ENCODE results near the gene SMCHD1.

The SMCHD1 gene

DNA sequence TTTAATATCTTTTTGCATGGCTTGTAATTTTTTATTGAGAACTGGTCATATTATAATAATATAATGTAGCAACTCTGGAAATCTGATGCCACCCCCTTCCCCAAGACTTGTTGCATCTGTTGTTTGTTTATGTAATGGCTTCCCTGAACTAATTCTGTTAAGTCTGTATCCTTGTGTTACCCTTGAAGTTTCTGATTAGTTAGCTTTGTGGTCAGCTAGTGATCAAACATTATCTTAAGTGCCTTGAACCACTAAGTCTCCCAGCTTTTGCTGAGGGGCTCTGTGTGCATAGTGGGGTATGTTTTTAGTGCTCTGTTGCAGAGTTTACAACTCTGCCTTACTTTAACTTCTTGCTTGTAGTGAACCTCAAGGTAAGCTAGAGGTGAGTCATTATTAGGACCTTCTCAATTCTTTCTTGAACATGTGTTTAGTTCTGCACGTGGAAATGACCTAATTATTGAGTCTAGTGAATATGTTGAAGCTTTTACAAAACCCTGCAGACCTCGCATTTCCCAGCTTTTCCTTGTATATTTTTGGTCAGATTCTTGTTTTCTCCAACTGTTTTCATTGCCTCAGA lies 24.8 kb downstream of the SMCHD1 start:
- no peak for DNase-seq
- Mint-ChIP-seq H3K4me3 (no peak overlapping the region), H3K4me1 (peaks cover 47% of the 10 kb centered on the region)

DNA sequence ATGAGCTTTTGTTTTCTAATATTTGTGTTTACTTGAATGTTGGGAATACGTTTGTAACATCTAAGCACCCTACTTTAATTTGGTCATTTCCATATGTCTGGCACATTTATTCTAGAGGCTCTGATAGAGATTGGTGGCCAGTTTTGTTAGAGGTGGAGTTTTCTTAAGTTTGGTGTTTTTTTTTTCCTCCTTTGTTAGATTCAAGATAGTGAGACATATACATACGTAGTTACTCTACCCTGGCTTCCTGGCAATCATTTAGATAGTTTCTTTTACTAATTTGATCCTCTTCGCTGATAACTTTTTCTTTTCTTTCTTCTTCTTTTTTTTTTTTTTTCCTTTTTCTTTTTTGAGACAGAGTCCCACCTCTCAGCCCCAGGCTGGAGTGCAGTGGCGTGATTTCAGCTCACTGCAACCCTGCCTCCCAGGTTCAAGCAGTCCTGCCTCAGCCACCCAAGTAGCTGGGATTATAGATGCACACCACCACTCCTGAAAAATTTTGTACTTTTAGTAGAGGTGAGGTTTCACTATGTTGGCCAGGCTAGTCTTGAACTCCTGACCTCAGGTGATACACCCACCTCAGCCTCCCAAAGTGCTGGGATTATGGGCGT lies 26.6 kb downstream of the SMCHD1 start:
- H3K9me3 Mint-ChIP-seq: peaks cover 12% of the 10 kb centered on the region
- no peak overlapping the region for H3K4me3 Mint-ChIP-seq
- ATAC-seq: no peak
- peak overlapping the region; percentile 78 for H3K27ac Mint-ChIP-seq
- H3K27me3 Mint-ChIP-seq: no peaks in the 10 kb centered on the region
- H3K36me3 Mint-ChIP-seq (ENCODE audit: low read depth): peaks cover 70% of the 10 kb centered on the region
- peaks cover 55% of the 10 kb centered on the region for H3K4me1 Mint-ChIP-seq
- no peak for DNase-seq

More for the DNA sequence above, 24.8 kb downstream of the SMCHD1 start:
- H3K36me3 Mint-ChIP-seq (ENCODE audit: low read depth): peaks cover 66% of the 10 kb centered on the region
- H3K27me3 Mint-ChIP-seq: no peaks in the 10 kb centered on the region
- H3K27ac Mint-ChIP-seq: peak overlapping the region; percentile 2
- H3K9me3 Mint-ChIP-seq: no peaks in the 10 kb centered on the region
- no peak for ATAC-seq

DNA sequence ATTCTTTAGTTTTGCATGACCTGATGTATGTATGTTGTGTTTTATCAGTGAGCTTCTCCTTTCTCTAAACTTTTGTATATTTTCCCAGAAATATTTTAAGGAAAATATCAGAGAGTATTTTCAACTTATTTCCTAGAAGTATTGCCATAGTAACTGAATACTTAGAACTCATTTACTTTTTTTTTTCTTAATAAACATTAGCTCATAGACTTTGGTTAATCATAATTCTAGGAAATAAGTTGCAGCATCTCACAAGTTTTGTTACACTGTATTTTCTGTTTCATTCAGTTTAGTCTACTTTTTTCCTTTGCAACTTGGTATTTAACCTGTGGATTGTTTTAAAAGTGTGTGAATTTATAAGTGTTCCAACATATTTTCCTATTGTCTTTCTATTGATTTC lies 27.5 kb downstream of the SMCHD1 start:
- DNase-seq (no peak), ATAC-seq (peak; percentile 49)
- Mint-ChIP-seq H3K36me3 (ENCODE audit: low read depth) (peaks cover 73% of the 10 kb centered on the region), H3K27ac (peak overlapping the region; percentile 76), H3K4me3 (peak overlapping the region; percentile 8), H3K4me1 (peaks cover 63% of the 10 kb centered on the region), H3K9me3 (peaks cover 19% of the 10 kb centered on the region), H3K27me3 (no peaks in the 10 kb centered on the region)

DNA sequence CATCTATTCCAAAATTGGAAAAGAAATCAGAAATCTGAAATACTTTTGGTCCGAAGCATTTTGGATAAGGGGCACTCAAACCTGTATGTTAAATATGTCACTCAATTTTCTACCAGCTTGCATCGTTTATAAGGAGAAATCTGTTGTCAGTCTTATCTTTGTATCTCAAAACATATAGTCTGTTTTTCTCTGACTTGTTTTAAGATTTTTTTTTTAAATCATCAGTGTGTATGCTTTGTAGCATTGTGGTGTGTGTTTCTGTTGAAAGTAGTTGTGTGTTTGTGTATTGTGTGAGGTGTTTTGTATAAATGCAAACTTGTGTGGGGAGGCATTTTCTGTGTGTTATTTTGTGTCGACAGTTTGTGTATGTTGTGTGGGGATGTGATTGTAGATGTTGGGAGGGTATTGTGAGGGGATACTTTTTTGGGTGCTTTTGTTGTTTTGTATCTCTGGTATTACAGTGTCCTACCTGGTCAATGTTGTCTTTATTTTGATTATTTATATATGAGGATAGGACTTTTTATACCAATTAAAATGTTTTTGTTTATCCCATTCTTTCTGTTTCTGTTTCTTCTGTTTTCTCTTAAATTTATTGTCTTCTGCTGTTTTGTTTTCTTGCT lies 30.9 kb downstream of the SMCHD1 start:
- H3K4me3 Mint-ChIP-seq: no peak overlapping the region
- no peaks in the 10 kb centered on the region for H3K27me3 Mint-ChIP-seq
- peaks cover 19% of the 10 kb centered on the region for H3K9me3 Mint-ChIP-seq
- H3K4me1 Mint-ChIP-seq: peaks cover 66% of the 10 kb centered on the region
- no peak for ATAC-seq
- no peak for DNase-seq
- H3K36me3 Mint-ChIP-seq (ENCODE audit: low read depth): peaks cover 71% of the 10 kb centered on the region
- H3K27ac Mint-ChIP-seq: peak overlapping the region; percentile 66

GRCh38 chr18:2687390-2688001 lies 32.0 kb downstream of the SMCHD1 start:
- Mint-ChIP-seq H3K4me1 (peaks cover 59% of the 10 kb centered on the region), H3K27ac (peak overlapping the region; percentile 92), H3K27me3 (no peaks in the 10 kb centered on the region), H3K36me3 (ENCODE audit: low read depth) (peaks cover 76% of the 10 kb centered on the region), H3K9me3 (peaks cover 19% of the 10 kb centered on the region), H3K4me3 (peak overlapping the region; percentile 52)
- no peak for ATAC-seq
- DNase-seq: no peak

- Mint-ChIP-seq H3K36me3 (ENCODE audit: low read depth) (peaks cover 70% of the 10 kb centered on the region), H3K4me3 (no peak overlapping the region), H3K4me1 (peaks cover 26% of the 10 kb centered on the region), H3K9me3 (peaks cover 2% of the 10 kb centered on the region), H3K27ac (peak overlapping the region; percentile 3), H3K27me3 (no peaks in the 10 kb centered on the region)
- ATAC-seq (no peak), DNase-seq (no peak)
These were observed 37.0 kb downstream of the SMCHD1 start for GRCh38 chr18:2692508-2692907.

DNA sequence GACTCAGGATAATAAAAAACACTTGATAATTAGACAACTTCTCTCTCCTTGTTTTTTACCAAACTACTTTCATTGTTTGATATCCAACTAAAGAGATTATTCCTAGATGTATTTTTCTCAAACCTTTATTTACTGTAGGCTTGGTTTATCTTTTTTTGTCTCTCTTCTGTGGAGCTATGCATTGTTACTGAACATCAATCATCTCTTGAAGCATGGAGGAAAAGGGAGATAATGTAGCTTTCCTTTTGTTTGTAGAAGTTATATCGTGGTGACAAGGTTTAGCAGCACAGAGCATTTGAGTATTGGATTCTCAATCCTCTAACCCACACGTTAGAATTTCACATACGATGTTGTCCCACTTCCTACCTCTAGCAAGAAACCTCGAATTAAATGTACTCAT lies 41.7 kb downstream of the SMCHD1 start:
- Mint-ChIP-seq H3K4me3 (no peak overlapping the region), H3K27me3 (no peaks in the 10 kb centered on the region), H3K4me1 (no peaks in the 10 kb centered on the region), H3K27ac (peak overlapping the region; percentile 23), H3K36me3 (ENCODE audit: low read depth) (peaks cover 76% of the 10 kb centered on the region), H3K9me3 (no peaks in the 10 kb centered on the region)
- no peak for ATAC-seq
- DNase-seq: no peak

GRCh38 chr18:2699001-2699400 lies 43.5 kb downstream of the SMCHD1 start:
- H3K36me3 Mint-ChIP-seq (ENCODE audit: low read depth): peaks cover 76% of the 10 kb centered on the region
- H3K27me3 Mint-ChIP-seq: no peaks in the 10 kb centered on the region

DNA sequence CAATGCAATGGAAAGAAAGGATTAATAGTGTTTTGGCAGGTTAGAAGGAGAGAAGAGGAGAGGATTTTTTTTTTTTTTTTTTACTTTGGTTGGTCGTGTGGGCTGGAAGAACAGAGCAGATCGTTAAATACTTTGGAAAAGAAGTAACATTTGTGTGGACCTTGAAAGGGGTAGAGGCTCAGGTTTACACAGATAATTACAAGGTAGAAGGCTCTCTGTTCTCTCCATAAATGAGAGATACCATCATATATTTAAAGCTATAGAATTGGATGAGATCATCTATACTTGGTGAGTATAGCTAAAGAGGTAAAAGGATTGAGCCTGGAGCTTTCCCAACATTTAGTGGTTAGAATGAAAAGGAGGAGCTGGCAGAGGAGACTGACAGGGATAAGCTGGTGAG lies 49.0 kb downstream of the SMCHD1 start:
- Mint-ChIP-seq H3K27ac (peak overlapping the region; percentile 9), H3K27me3 (no peaks in the 10 kb centered on the region), H3K9me3 (no peaks in the 10 kb centered on the region), H3K4me3 (no peak overlapping the region), H3K4me1 (peaks cover 13% of the 10 kb centered on the region), H3K36me3 (ENCODE audit: low read depth) (peaks cover 65% of the 10 kb centered on the region)
- no peak for DNase-seq
- ATAC-seq: no peak

More at GRCh38 chr18:2699001-2699400, 43.5 kb downstream of the SMCHD1 start:
- Mint-ChIP-seq H3K27ac (no peak overlapping the region), H3K4me1 (no peaks in the 10 kb centered on the region), H3K9me3 (no peaks in the 10 kb centered on the region), H3K4me3 (no peak overlapping the region)
- DNase-seq: no peak
- ATAC-seq: no peak

DNA sequence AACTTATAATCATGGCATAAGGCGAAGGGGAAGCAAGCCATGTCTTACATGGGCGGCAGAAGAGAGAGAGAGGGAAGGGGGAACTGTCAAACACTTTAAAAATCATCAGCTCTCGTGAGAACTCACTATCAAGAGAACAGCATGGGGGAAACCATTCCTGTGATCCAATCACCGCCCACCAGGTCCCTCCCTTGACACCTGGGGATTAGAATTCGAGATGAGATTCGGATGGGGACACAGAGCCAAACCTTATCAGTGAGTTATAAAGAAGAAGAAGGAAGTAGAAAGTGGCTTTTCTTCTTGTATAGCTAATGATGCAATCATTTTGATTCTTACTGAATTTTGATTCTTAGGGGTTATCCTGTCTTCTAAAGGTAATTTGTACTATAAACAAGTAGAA lies 51.4 kb downstream of the SMCHD1 start:
- Mint-ChIP-seq H3K36me3 (ENCODE audit: low read depth) (peaks cover 67% of the 10 kb centered on the region), H3K4me1 (peaks cover 18% of the 10 kb centered on the region), H3K4me3 (no peak overlapping the region), H3K27ac (peak overlapping the region; percentile 70), H3K9me3 (no peaks in the 10 kb centered on the region), H3K27me3 (no peaks in the 10 kb centered on the region)
- no peak for ATAC-seq
- DNase-seq: no peak

GRCh38 chr18:2707551-2708168 lies 52.1 kb downstream of the SMCHD1 start:
- H3K4me3 Mint-ChIP-seq: no peak overlapping the region
- no peak for DNase-seq
- peaks cover 71% of the 10 kb centered on the region for H3K36me3 Mint-ChIP-seq (ENCODE audit: low read depth)
- peaks cover 20% of the 10 kb centered on the region for H3K4me1 Mint-ChIP-seq
- H3K9me3 Mint-ChIP-seq: no peaks in the 10 kb centered on the region
- ATAC-seq: no peak
- H3K27ac Mint-ChIP-seq: no peak overlapping the region
- no peaks in the 10 kb centered on the region for H3K27me3 Mint-ChIP-seq

- H3K36me3 Mint-ChIP-seq (ENCODE audit: low read depth): peaks cover 73% of the 10 kb centered on the region
- H3K9me3 Mint-ChIP-seq: no peaks in the 10 kb centered on the region
- H3K4me1 Mint-ChIP-seq: peaks cover 33% of the 10 kb centered on the region
- ATAC-seq: no peak
- H3K27ac Mint-ChIP-seq: no peak overlapping the region
- no peak for DNase-seq
- no peak overlapping the region for H3K4me3 Mint-ChIP-seq
- no peaks in the 10 kb centered on the region for H3K27me3 Mint-ChIP-seq
These were observed 53.8 kb downstream of the SMCHD1 start for GRCh38 chr18:2709316-2709715.

GRCh38 chr18:2714140-2714539 lies 58.6 kb downstream of the SMCHD1 start:
- Mint-ChIP-seq H3K27ac (peak overlapping the region; percentile 1), H3K27me3 (no peaks in the 10 kb centered on the region), H3K4me1 (peaks cover 37% of the 10 kb centered on the region), H3K4me3 (no peak overlapping the region), H3K36me3 (ENCODE audit: low read depth) (peaks cover 77% of the 10 kb centered on the region), H3K9me3 (no peaks in the 10 kb centered on the region)
- ATAC-seq: no peak
- no peak for DNase-seq

- H3K27me3 Mint-ChIP-seq: no peaks in the 10 kb centered on the region
- peaks cover 70% of the 10 kb centered on the region for H3K36me3 Mint-ChIP-seq (ENCODE audit: low read depth)
- peak overlapping the region; percentile 52 for H3K27ac Mint-ChIP-seq
- DNase-seq: no peak
- no peak overlapping the region for H3K4me3 Mint-ChIP-seq
- H3K9me3 Mint-ChIP-seq: no peaks in the 10 kb centered on the region
- H3K4me1 Mint-ChIP-seq: peaks cover 37% of the 10 kb centered on the region
- no peak for ATAC-seq
These were observed 60.5 kb downstream of the SMCHD1 start for GRCh38 chr18:2715990-2716389.
